Tongue (tissue), 2 donors: Measurements from ENCODE around the gene HOXC12. TPM values are rescaled to one million over a fixed set of nuclear protein-coding genes. Genes with fewer than 3 reads are reported as not detected.
A peak's percentile ranks its signal among the peaks of the same experiment; 100 is the strongest.

Experiments used
- DNase-seq: peaks from one replicate; pipeline ENCODE4 v3.0.0-alpha.2; 2015
- total RNA-seq: library from RNA; depleted of rRNA; stranded (reverse); fragments of >200 nt; gene quantifications from one replicate; pipeline ENCODE4 v1.2.3, GENCODE V29; 2014

Gene HOXC12
- total RNA-seq, 1 donor from 2014 or later = not detected

- DNase-seq = no peak
Observed at GRCh38 chr12:53996240-53997203, 41.8 kb downstream of the HOXC12 start.

GRCh38 chr12:53997204-53998109 is 42.8 kb downstream of the HOXC12 start:
- DNase-seq = no peak

- no peak for DNase-seq
Observed at GRCh38 chr12:53998110-53998899, 43.6 kb downstream of the HOXC12 start.

- no peak for DNase-seq
Observed at GRCh38 chr12:53998900-53999236, 44.2 kb downstream of the HOXC12 start.

GRCh38 chr12:53999559-54000115 is 44.9 kb downstream of the HOXC12 start:
- DNase-seq = no peak

GRCh38 chr12:54000116-54001114 is 45.7 kb downstream of the HOXC12 start, which contains the start of gene HOXC9:
HOXC9 (plus strand) TSS chr12:54000161; CDS start chr12:54000189, 28 bp downstream.
- DNase-seq = no peak

GRCh38 chr12:54001283-54002187 is 46.8 kb downstream of the HOXC12 start:
- DNase-seq = no peak

GRCh38 chr12:54002278-54002914 is 47.7 kb downstream of the HOXC12 start:
- no peak for DNase-seq

GRCh38 chr12:54002915-54003389 is 48.2 kb downstream of the HOXC12 start:
- no peak for DNase-seq

- no peak for DNase-seq
Observed at GRCh38 chr12:54003625-54004024, 48.9 kb downstream of the HOXC12 start.

GRCh38 chr12:54004063-54004840 is 49.5 kb downstream of the HOXC12 start:
- no peak for DNase-seq

GRCh38 chr12:54004841-54005530 is 50.3 kb downstream of the HOXC12 start:
- DNase-seq = no peak

- DNase-seq = no peak
Observed at GRCh38 chr12:54005531-54005852, 50.8 kb downstream of the HOXC12 start.

- peak; percentile 94 for DNase-seq
Observed at GRCh38 chr12:54005853-54006558, 51.3 kb downstream of the HOXC12 start.

GRCh38 chr12:54006559-54007220 is 52.0 kb downstream of the HOXC12 start:
- DNase-seq = no peak
